Retinal pigment epithelial cell (primary cell): Measurements from ENCODE around the gene OGT.
"Not testable (repeated sequence)": the region's sequence is repeated elsewhere in the genome, so short reads cannot be mapped to it uniquely, and the experiment has no call there.

ENCODE experiments used
- DNase-seq: peaks from one replicate; pipeline ENCODE4 v3.0.0-alpha.2; 2010; ENCODE audit warnings: low read depth
- H3K4me3 ChIP-seq: 2 replicates; pipeline ENCODE4 v1.5.1; 2011; ENCODE audit warnings: mild to moderate bottlenecking, low read length, control low read depth, moderate library complexity
- TF ChIP-seq, protein P1 (sequence below): conservative IDR thresholded peaks from 2 replicates; pipeline ENCODE4 v1.5.1; 2011; ENCODE audit warnings: low read depth, low read length, control low read depth, inconsistent platforms

Gene OGT

DNA sequence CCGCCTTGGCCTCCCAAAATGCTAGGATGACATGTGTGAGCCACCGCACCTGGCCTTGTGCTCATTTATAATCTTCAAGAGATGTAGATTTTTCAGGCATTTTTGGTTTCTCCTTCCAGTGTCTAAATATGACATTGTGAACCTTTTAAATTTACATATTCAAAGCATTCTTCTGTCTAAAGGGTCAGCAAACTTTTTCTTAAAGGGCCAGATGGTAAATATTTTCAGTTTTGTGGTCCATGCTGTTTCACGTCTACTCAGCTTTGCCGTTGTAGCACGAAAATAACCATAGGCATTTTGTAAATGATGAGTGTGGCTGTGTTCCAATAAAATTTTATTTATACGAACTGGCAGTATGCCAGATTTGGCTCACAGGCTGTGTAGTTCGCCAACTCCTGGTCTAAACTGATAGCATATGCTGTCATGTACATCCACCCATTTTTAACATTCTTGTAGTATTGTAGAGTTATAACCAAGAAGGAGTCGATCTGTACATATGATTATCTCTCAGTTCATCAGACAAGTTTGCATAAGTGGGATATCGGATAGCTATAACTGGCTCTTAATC is 32.7 kb downstream of the OGT start:
- no peak overlapping the region for H3K4me3 ChIP-seq
- TF ChIP-seq, protein P1, sequence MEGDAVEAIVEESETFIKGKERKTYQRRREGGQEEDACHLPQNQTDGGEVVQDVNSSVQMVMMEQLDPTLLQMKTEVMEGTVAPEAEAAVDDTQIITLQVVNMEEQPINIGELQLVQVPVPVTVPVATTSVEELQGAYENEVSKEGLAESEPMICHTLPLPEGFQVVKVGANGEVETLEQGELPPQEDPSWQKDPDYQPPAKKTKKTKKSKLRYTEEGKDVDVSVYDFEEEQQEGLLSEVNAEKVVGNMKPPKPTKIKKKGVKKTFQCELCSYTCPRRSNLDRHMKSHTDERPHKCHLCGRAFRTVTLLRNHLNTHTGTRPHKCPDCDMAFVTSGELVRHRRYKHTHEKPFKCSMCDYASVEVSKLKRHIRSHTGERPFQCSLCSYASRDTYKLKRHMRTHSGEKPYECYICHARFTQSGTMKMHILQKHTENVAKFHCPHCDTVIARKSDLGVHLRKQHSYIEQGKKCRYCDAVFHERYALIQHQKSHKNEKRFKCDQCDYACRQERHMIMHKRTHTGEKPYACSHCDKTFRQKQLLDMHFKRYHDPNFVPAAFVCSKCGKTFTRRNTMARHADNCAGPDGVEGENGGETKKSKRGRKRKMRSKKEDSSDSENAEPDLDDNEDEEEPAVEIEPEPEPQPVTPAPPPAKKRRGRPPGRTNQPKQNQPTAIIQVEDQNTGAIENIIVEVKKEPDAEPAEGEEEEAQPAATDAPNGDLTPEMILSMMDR = no peak
- DNase-seq = no peak

GRCh38 chrX:71571390-71571789 is 38.5 kb downstream of the OGT start:
- not testable (repeated sequence) for DNase-seq, H3K4me3 ChIP-seq

GRCh38 chrX:71573590-71573989 is 40.7 kb downstream of the OGT start:
- H3K4me3 ChIP-seq = no peak overlapping the region
- DNase-seq = no peak
- TF ChIP-seq, protein P1 = no peak

DNA sequence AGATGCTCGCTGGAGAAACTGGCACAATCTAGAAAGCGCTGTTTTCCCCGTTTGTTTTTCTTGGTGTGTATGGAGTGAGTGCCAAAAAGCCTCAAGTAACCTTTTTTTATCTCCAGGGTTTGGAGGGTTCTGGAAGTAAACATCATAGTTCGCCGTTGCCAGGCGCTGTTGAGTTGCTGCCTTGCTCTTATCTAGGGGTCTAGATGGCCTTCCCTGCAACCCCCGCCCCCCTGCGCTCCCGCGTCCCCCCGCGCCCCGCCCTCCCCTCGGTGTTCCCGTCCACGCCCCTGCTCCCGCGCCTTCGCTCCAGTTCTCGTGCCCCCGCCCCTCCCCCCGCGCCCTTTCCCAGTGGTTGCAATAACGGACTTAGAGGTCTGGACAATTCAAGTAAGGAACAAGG is 44.8 kb downstream of the OGT start:
- no peak for DNase-seq
- H3K4me3 ChIP-seq = no peak overlapping the region
- TF ChIP-seq, protein P1 = no peak

DNA sequence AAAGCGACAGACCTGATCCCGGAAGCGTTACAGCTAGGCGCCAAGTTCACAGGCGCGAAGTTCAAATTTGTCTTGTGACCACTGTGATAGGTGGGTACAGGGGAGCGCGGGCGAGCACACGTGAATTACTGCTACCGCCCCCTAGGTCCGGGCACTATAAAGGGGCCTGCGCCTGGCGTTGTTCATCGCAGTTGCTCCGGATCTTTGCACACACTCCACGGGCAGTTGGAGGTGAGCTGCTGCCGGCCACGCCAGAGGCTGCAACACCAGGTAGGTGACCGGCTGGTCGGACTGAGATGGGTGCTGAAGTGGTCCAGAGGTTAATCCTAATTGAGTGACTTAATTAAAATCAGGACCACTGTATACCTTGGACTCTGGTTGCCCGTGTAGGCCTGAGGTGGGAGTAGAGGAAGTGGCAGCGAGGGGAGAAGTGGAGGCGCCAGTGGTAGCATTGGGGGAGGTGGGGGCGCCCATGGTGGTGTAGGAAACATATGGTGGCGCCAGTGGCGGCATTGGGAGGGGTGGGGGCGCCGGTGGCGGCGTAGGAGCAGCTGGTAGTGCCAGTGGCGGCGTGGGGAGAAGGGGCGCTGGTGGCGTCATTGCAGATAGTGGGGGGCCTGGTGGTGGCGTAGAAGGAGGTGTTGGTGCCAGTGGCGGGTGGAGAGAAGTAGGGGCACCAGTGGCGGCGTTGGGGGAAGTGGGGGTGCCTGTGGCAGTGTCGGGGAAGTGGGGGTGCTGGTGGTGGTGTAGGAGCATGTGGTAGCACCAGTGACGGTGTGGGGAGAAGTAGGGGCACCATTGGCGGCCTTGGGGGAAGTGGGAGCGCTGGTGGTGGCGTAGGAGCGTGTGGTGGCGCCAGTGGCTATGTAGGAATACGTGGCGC is 45.6 kb downstream of the OGT start, which contains the start of gene GCNA:
Gene GCNA, plus strand, starts transcription at position 185 of the 883 bp plus-strand sequence. CDS start 2,385 bp downstream, outside the sequence.
- TF ChIP-seq, protein P1 = no peak
- no peak within 1 kb of the TSS for H3K4me3 ChIP-seq
- DNase-seq = no peak

- TF ChIP-seq, protein P1 = no peak
- no peak overlapping the region for H3K4me3 ChIP-seq
- no peak for DNase-seq
Observed at GRCh38 chrX:71579136-71579989, 46.5 kb downstream of the OGT start.

DNA sequence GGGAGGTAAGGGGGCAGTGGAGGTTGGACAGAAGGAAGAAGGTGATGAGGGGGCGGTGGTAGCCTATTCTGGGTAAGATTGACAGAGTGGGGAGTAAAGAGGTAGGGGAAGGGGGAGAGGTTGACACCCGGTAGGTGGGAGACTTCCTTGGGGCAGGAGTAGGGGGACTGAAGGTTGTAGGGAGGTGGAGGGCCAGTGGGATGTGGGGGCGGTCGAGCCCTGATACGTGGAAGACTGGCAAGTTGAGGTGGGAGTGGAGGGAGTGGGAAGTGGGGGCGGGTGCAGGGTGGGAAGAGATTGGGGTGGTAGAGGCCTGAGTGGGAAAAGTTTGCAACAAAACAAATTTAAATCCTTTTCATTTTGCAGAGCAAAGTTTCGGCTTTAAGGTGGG is 47.1 kb downstream of the OGT start:
- TF ChIP-seq, protein P1 = no peak
- no peak for DNase-seq
- no peak overlapping the region for H3K4me3 ChIP-seq
